GM12878 (cell line): Measurements from ENCODE around the gene RINT1. TPM values are rescaled to one million over a fixed set of nuclear protein-coding genes. Genes with fewer than 3 reads are reported as not detected.

Source experiments
- ATAC-seq: fragments of 200-7000 bp; cut with Tn5 transposase; 3 replicates; pipeline ENCODE4 v1.9.1; 2020; ENCODE audit warnings: mild to moderate bottlenecking, moderate library complexity
- BruUV-seq: library from RNA; stranded (reverse); fragments of 400-500 nt; replicated peaks from 2 replicates; lab custom pipeline; 2021; lab: Mats Ljungman, UMichigan
- CTCF ChIA-PET: fragments of 300-600 bp; sonication (Branson Sonifier 250); formaldehyde crosslinking; extraction: SDS; loops from one replicate; lab custom pipeline; 2021; ENCODE audit warnings: inconsistent platforms; lab: Yijun Ruan, JAX
- POLR2A ChIA-PET: fragments of 350-600 bp; formaldehyde crosslinking; extraction: SDS; loops from one replicate; lab custom pipeline; 2021; ENCODE audit warnings: inconsistent platforms; lab: Charles Lee
- RAD21 ChIA-PET: fragments of 300-600 bp; sonication (Branson Sonifier 250); formaldehyde crosslinking; loops from one replicate; lab custom pipeline; 2023; ENCODE audit warnings: antibody characterized with exemption; ENCODE audit not compliant: unreplicated experiment; lab: Charles Lee
- SMC1A ChIA-PET: fragments of 300-600 bp; sonication (Branson Sonifier 250); formaldehyde crosslinking; loops from one replicate; lab custom pipeline; 2023; ENCODE audit not compliant: unreplicated experiment, uncharacterized antibody; lab: Charles Lee
- DNase-seq: peaks from one replicate; pipeline ENCODE4 v3.0.0-alpha.2; 2011; ENCODE audit warnings: low read depth, low spot score
- FAIRE-seq: peaks from 3 replicates; lab custom pipeline; 2011; peaks lifted over from hg19 to GRCh38; lab: Jason Lieb, UNC
- H2AFZ ChIP-seq: 2 replicates; pipeline ENCODE4 v1.6.0; 2011; ENCODE audit warnings: low read depth, low read length, control low read depth; ENCODE audit not compliant: control insufficient read depth
- H3K27ac ChIP-seq: 2 replicates; pipeline ENCODE4 v1.5.1; 2011; ENCODE audit warnings: control low read depth; ENCODE audit not compliant: control insufficient read depth, insufficient read depth
- H3K27me3 ChIP-seq, 2 experiments: replicated peaks in 1 of 2; 2 replicates each; pipeline versions ENCODE4 v1.6.0 to v1.6.1; 2011; ENCODE audit warnings: low read length in 1 of 2; ENCODE audit not compliant: control insufficient read depth in 2 of 2, insufficient read depth in 2 of 2
- H3K36me3 ChIP-seq, 2 experiments: 2 replicates each; pipeline ENCODE4 v1.5.1; 2011; ENCODE audit warnings: low read length in 1 of 2; ENCODE audit not compliant: control insufficient read depth in 2 of 2, insufficient read depth in 2 of 2
- H3K4me1 ChIP-seq: 2 replicates; pipeline ENCODE4 v1.6.1; 2011; ENCODE audit warnings: mild to moderate bottlenecking, low read length, moderate library complexity, mixed read lengths; ENCODE audit not compliant: control insufficient read depth, insufficient read depth
- H3K4me2 ChIP-seq: 2 replicates; pipeline ENCODE4 v1.6.0; 2011; ENCODE audit warnings: control low read depth; ENCODE audit not compliant: control insufficient read depth, insufficient read depth
- H3K4me3 ChIP-seq: fragments of 200-600 bp; sonication (generic); 2 replicates; pipeline ENCODE4 v1.5.1; 2016
- H3K79me2 ChIP-seq: 2 replicates; pipeline ENCODE4 v1.6.0; 2011; ENCODE audit warnings: low read length; ENCODE audit not compliant: control insufficient read depth, insufficient read depth
- H3K9ac ChIP-seq: 2 replicates; pipeline ENCODE4 v1.8.0; 2011; ENCODE audit warnings: low read length, control low read depth, mixed read lengths; ENCODE audit not compliant: control insufficient read depth, insufficient read depth
- H3K9me3 ChIP-seq: replicated peaks from 3 replicates; pipeline ENCODE4 v1.5.1; 2011; ENCODE audit warnings: mild to moderate bottlenecking, low read length; ENCODE audit not compliant: control insufficient read depth, insufficient read depth
- H4K20me1 ChIP-seq: 2 replicates; pipeline ENCODE4 v1.6.0; 2011; ENCODE audit not compliant: control insufficient read depth, insufficient read depth
- CTCF ChIP-seq, 3 experiments: IDR thresholded peaks in 2 of 3; conservative IDR thresholded peaks in 1 of 3; 2 replicates each; pipeline ENCODE4 v1.5.1; 2011; ENCODE audit warnings: low read depth in 3 of 3, low read length in 3 of 3, mild to moderate bottlenecking in 3 of 3, control low read depth in 2 of 3, moderate library complexity in 2 of 3, inconsistent platforms in 1 of 3, mixed read lengths in 1 of 3; ENCODE audit not compliant: control insufficient read depth in 2 of 3, insufficient read depth in 1 of 3; ENCODE audit errors: extremely low read depth in 1 of 3
- FOXK2 ChIP-seq: fragments of 450-650 bp; IDR thresholded peaks from 2 replicates; pipeline ENCODE4 v1.6.1; 2017; ENCODE audit warnings: mild to moderate bottlenecking, moderate library complexity
- RAD21 ChIP-seq: IDR thresholded peaks from 2 replicates; pipeline ENCODE4 v1.6.1; 2011; ENCODE audit warnings: mild to moderate bottlenecking, low read depth, low read length, moderate library complexity; ENCODE audit not compliant: insufficient read depth
- SMC3 ChIP-seq: IDR thresholded peaks from 2 replicates; pipeline ENCODE4 v1.6.1; 2011; ENCODE audit warnings: low read length, improper control_type of control experiment, borderline replicate concordance
- TARDBP ChIP-seq: IDR thresholded peaks from 2 replicates; pipeline ENCODE4 v1.6.1; 2016; ENCODE audit warnings: borderline replicate concordance
- WGBS: methylation state at CpG from one replicate; pipeline ENCODE4 v1.1.6; 2016; ENCODE audit warnings: low lambda C conversion rate; ENCODE audit not compliant: insufficient replicate concordance, insufficient coverage; ENCODE audit errors: missing lambda C conversion rate; 5-methylcytosine and 5-hydroxymethylcytosine counted together
- in situ Hi-C: fragments of 300-500 bp; cut with MboI; formaldehyde crosslinking; loops from 9 replicates; pipeline ENCODE4 v1.14.3; 2018; ENCODE audit warnings: mixed read lengths
- intact Hi-C: fragments of 100-400 bp; cut with micrococcal nuclease; formaldehyde crosslinking; loops from one replicate; pipeline ENCODE4 v1.14.2; 2022; ENCODE audit not compliant: unreplicated experiment
- polyA plus RNA-seq, 11 experiments: library from polyadenylated mRNA; depleted of rRNA in 4 of 11; unstranded in 6 of 11; stranded (reverse) in 5 of 11; fragments of >200 nt; fragmentation: Nextera tagmentation in 4 of 11; fragmentation: Illumina TruSeq in 1 of 11; extraction: Ambion mirVana in 4 of 11; extraction: Trizol in 1 of 11; gene quantifications; 1 replicate in 1 of 11; 2 replicates in 10 of 11; pipeline versions ENCODE4 v1.2.1 to v1.2.3, GENCODE V29; 2011 to 2016; ENCODE audit warnings: inconsistent platforms in 2 of 11, missing spikeins in 2 of 11, low read depth in 1 of 11
- total RNA-seq, 4 experiments: library from RNA; depleted of rRNA in 3 of 4; stranded (reverse); fragments of >200 nt in 3 of 4; fragmentation: Illumina TruSeq in 1 of 4; extraction: Trizol in 1 of 4; gene quantifications; 2 replicates each; pipeline versions ENCODE4 v1.2.1 to v1.2.3, GENCODE V29; 2013 to 2021

The RINT1 gene
- total and polyA plus RNA-seq, 10 of the 15 experiments (the other 5 are each of a cell fraction or from before 2014, with no cell fraction given), result 6.7 to 32.3 (median 17.3) TPM

DNA sequence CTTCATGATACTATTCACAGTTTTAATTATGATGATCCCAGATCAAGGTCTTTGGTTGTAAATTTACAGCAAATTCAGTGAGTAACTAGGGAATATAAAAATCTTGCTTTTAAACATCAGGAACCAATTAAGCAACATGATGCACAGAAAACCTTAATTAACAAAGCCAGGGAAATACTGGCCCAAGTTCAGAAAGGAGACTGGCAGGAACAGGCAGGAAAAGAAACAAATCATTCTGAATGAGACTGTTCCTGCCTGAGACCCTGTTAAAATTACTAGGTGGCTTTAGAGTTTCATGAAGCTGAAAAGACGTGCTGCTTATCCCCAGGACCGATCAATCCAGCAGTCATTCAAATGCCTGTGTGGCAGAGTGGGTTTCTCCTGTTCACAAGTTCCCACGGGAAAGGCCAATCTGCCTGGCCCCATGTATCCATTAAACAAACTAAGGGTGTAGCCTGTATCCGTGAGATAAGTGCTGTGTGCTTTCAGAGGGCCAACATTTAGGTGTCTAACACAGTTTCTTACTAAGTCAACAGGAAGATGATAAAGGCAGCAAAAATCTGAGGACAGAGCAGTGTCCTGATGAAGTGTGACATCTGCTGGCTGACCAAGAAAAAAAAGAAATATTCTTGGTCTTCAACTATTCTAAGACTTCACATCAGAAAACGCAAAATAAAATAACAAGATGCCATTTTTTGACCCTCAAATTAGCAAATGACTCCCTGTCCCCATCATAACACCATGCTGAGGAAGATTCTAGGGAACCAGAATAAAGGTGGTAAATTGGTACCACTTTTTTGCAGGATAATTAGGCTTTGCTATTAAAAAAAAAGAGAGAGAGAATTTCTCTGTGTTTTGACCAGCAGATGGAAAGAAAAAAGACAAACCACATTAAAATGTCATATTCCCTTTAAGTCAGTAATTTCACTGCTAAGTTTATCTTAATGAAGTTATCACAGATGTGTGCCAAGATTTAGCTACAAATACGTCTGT, 44.1 kb upstream of the RINT1 start:
- H3K36me3 ChIP-seq, result peaks cover 1 to 10% of the 10 kb centered on the region in 2 experiments; a peak in 3 of 4 replicates
- TF ChIP-seq SMC3 (peak; percentile 51; the same call in 1 of the 2 replicates), CTCF (IDR thresholded peaks at IDR 0.05 in 2 of 3, conservative IDR thresholded peaks at IDR 0.05 in 1 of 3; ENCODE audit: control insufficient read depth in 2 of 3, extremely low read depth in 1 of 3, insufficient read depth in 1 of 3, low read depth in 3 of 3, low read length in 3 of 3) (peak in 2 of 3 experiments; percentile 18 to 44; a peak in 3 of 6 replicates), TARDBP (no peak), FOXK2 (no peak), RAD21 (peak; percentile 48)
- TF ChIP-seq, all 136 proteins: peak for 3
- Histone ChIP-seq H2AFZ (no peak overlapping the region), H3K9me3 (no peaks in the 10 kb centered on the region), H3K4me2 (no peak overlapping the region), H3K9ac (no peak overlapping the region), H3K4me3 (no peak overlapping the region), H3K79me2 (no peaks in the 10 kb centered on the region), H3K4me1 (no peaks in the 10 kb centered on the region), H4K20me1 (no peaks in the 10 kb centered on the region), H3K27ac (no peak overlapping the region), H3K27me3 (no peaks in the 10 kb centered on the region)
- 97% methylated on average over 6 of the region's 6 CpGs for WGBS
- in situ Hi-C loops (no loop called here), intact Hi-C loops (no loop called here)
- peak; percentile 33; the same call in 2 of the 3 replicates for ATAC-seq
- ChIA-PET SMC1A (interaction anchor here (0.7 to 1.1 kb wide), 4 partner anchors 330 to 843 kb away, joined by 3 read pairs; no protein-coding TSS in a partner anchor), CTCF (interaction anchor here (0.7 to 1.2 kb wide), 3 partner anchors 506 to 509 kb away, joined by 3 to 4 read pairs (median 3); no protein-coding TSS in a partner anchor), RAD21 (interaction anchor here (0.6 to 1.2 kb wide), 3 partner anchors 148 to 507 kb away, joined by 3 read pairs; no protein-coding TSS in a partner anchor), POLR2A (no interaction called here)
- FAIRE-seq, result peak; percentile 23
- no TSS peak for BruUV-seq
- no peak for DNase-seq
